Activated T-cell treated with anti-CD3 and anti-CD28 coated beads, Interleukin-2, amount 50 U/mL, for 48 hours (primary cell): Measurements from ENCODE around the gene MBTD1.

Experiments
- DNase-seq, 2 experiments: peaks; one replicate each; pipeline ENCODE4 v3.0.0-alpha.2; 2020

The MBTD1 gene

DNA sequence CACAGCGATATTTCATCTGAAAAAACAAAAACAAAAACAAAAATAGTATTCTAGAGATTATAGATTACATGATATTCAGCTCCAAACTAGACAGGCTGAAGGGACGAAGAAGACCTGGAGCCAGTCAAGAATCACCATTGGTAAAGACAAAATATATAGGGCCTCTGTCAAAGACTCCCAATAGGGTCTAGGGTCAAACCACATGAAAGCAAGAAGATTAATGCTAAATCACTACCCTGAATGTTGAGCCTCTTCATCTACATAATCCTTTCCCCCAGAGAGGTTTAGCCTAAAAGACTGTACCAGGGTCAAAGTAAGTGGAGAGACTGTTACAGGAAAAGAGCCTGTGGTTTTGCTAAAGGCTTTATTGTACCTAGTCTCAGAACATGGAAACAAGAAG is 117.3 kb downstream of the MBTD1 start:
- DNase-seq: no peak

DNA sequence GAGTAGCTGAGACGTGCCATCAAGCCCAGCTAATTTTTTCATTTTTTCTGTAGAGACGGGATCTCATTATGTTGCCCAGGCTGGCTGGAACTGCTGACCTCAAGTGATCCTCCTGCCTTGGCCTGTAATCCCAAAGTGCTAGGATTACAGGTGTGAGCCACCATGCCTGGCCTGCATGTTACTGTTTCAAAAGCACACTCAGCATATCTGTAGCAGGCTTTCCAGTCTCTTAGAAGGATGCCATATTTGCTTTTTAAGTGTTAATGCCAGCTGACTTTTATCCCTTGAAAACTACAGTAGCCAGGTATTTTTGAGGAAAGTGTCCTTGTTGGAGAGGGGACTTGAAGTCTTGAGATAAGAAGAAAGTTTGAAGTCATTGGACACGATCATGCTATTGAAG is 123.9 kb downstream of the MBTD1 start:
- no peak for DNase-seq

DNA sequence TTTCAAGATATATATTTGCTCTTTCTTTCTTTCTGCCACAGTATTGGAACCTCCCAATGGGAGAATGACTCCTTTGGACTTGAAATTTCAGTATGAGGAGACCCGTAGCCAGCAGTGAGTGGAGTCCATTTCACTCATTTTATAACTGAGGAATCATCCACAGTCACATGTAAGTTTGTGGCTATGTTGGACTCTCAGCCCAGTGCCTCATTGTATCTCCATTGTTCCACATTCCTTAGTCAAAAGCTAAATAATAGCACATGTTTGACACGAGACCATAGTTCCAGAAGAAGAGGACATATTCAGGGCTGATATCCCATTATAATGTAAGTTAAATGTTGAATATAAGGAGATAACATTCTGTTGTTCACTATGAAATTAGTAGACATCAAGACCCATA is 126.5 kb downstream of the MBTD1 start:
- no peak for DNase-seq

DNA sequence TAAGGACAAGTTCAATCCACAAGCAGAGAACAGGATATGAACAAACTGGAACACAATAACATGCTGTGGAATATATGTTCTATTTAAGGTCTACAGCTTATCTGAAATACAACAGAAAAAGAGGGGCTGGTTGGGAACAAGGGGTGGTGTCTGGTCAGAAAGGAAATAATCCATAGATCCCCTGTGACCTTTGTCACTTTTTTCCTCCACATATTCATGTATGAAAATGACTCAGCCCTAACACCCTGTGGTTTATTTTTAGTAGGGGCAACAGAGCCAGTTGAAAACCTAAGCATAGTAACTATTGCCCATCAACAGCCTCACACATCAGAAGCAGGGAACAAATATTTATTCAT is 126.9 kb downstream of the MBTD1 start:
- no peak for DNase-seq

DNA sequence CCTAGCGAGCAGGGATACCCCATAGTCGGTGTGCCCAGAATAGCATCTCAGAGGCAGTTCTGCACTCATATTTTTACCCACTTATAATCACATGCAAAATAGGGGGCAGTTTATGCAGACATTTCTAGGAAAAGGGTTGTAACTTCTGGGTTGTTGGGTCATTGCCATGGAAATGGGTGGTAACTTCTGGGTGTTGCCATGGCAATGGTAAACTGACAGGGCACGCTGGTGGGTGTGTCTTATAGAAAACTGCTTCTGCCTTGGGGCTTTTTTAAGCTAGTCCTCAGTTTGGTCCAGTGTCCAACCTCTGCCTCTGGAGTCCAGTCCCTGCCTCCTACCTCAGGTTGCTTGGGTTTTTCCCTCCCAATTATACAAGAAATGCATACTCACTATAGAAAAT is 131.8 kb downstream of the MBTD1 start:
- no peak for DNase-seq
